ENCODE results near the gene TRPV4.

- TF ChIP-seq CTCF (IDR thresholded peaks at IDR 0.05) = no peak
- TF ChIP-seq POLR2A (IDR thresholded peaks at IDR 0.05) = no peak
Observed at GRCh38 chr12:109783135-109783964, 49.8 kb downstream of the TRPV4 start.

All from lower leg skin (tissue), 3 donors.